ENCODE data around the gene HSPA1A. TPM values are rescaled to one million over a fixed set of nuclear protein-coding genes. Genes with fewer than 3 reads are reported as not detected.

Gene HSPA1A
- total and polyA plus RNA-seq, 9 of the 15 experiments (the other 6 are each of a cell fraction or from before 2014, with no cell fraction given): 2.2 to 273 (median 107) TPM

GRCh38 chr6:31815025-31815838, at the start of gene HSPA1A, which contains the start of gene HSPA1L (continued):
- TF ChIP-seq ZNF592 (IDR thresholded peaks at IDR 0.05): no peak
- TF ChIP-seq E2F6 (IDR thresholded peaks at IDR 0.05; ENCODE audit: borderline replicate concordance in 1 of 2, extremely low read depth in 1 of 2, insufficient read depth in 1 of 2, insufficient read length in 1 of 2, low read depth in 1 of 2, low read length in 1 of 2, poor library complexity in 1 of 2, severe bottlenecking in 1 of 2): peak in 1 of 2 experiments; percentile 34
- TF ChIP-seq RBBP5 (IDR thresholded peaks at IDR 0.05; ENCODE audit: borderline replicate concordance, insufficient read depth, low read length, poor library complexity, severe bottlenecking): peak; percentile 62
- TF ChIP-seq ZNF395 (CRISPR knock-in tag; IDR thresholded peaks at IDR 0.05): no peak
- TF ChIP-seq FUS (optimal IDR thresholded peaks at IDR 0.05; ENCODE audit: low read depth, low read length): no peak
- no peak for TF ChIP-seq ELK3 (CRISPR knock-in tag; IDR thresholded peaks at IDR 0.05)
- no peak for TF ChIP-seq NFXL1 (CRISPR knock-in tag; IDR thresholded peaks at IDR 0.05)
- TF ChIP-seq HLTF (IDR thresholded peaks at IDR 0.05): peak; percentile 69; the same call in 1 of the 2 replicates
- 0 out of 2 replicates have a peak, but pooled peaks have one; percentile 32 for TF ChIP-seq MITF (IDR thresholded peaks at IDR 0.05)
- no peak for TF ChIP-seq BDP1 (IDR thresholded peaks at IDR 0.05; ENCODE audit: insufficient read depth, insufficient read length)
- TF ChIP-seq CREB3L1 (IDR thresholded peaks at IDR 0.05; ENCODE audit: borderline replicate concordance, low read depth): peak; percentile 77; the same call in 1 of the 2 replicates
- no peak for TF ChIP-seq RHOXF2B (CRISPR knock-in tag; conservative IDR thresholded peaks at IDR 0.05)
- TF ChIP-seq FOXP1 (CRISPR knock-in tag; IDR thresholded peaks at IDR 0.05): peak; percentile 81
- TF ChIP-seq KLF16 (IDR thresholded peaks at IDR 0.05): 0 out of 2 replicates have a peak, but pooled peaks have one; percentile 2
- TF ChIP-seq TRIM28 (IDR thresholded peaks at IDR 0.05): 0 out of 2 replicates have a peak, but pooled peaks have one; percentile 26
- TF ChIP-seq TARDBP (IDR thresholded peaks at IDR 0.05): no peak
